Amygdala (tissue), 56 donors: Measurements from ENCODE around the gene FAM236D.
"Not testable (repeated sequence)": the region's sequence is repeated elsewhere in the genome, so short reads cannot be mapped to it uniquely, and the experiment has no call there.

ENCODE experiments used
- DNase-seq, 56 donors: peaks; one replicate each; lab custom pipeline; 2025; lab: John Stamatoyannopoulos, UW

FAM236D gene

DNA sequence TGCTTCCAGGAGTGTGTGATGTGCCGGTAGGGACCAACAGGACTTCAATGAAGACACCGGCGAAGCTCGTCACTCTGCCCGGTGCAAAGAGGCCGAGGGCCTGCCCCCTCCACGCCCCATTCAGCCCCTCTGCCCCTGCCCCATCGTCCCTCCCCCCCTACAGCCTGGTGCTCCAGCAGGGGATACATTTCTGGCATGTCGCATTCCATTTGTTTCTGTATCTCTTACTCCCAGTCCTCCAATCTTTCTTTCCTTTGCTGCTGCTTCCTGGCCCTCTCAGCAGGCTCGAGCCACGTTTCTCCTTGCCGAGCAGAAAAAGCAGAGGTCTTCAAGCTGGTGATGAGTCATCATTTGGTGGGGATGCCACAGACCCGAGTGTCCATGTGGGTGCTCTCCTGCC, at the start of gene FAM236D:
Gene FAM236D, minus strand, starts transcription at position 101 of the 400 bp plus-strand sequence. Its CDS starts 100 bp downstream, at position 1.
- not testable (repeated sequence) for DNase-seq

GRCh38 chrX:72837532-72837931, 29.5 kb upstream of the FAM236D start:
- not testable (repeated sequence) for DNase-seq

GRCh38 chrX:72830701-72831100, 22.7 kb upstream of the FAM236D start:
- DNase-seq: not testable (repeated sequence)

DNA sequence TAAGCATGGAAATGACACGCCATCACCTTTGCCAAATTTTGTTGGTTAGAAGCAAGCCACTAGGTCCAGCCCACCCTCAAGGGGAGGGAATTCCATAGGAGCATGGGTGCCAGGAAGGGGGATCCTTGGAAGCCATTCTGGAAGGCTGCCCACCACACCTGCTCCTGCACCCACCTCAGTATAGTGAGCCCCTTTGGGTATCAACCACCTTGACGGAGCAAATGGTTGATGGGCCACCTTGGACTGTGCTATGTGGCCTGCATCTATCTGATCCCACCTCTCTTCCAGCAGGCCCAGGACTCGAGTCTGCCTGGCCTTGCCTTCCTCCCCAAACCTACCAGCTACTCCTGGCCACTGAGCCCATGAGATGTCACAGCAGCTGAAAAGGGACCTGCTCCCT, 17.6 kb downstream of the FAM236D start:
- not testable (repeated sequence) for DNase-seq

DNA sequence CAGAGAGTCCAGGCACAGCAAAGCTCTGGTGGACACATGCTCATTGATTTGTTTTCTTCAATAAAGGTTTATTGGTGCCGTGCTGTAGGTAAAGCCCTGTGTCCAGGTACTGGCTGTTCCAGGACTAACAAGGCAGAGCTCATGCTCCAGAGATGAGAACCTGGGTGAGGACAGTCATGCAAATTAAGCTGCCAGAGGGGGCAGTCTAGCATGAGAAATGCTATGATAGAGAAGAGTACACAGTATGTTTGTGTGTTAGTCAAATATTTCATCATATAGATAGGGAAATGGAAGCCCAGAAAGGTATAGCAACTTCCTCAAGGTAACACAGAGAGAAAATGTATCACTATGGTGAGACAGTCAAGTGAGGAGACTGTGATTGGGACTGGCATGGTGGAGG, 19.9 kb downstream of the FAM236D start:
- DNase-seq: not testable (repeated sequence)

DNA sequence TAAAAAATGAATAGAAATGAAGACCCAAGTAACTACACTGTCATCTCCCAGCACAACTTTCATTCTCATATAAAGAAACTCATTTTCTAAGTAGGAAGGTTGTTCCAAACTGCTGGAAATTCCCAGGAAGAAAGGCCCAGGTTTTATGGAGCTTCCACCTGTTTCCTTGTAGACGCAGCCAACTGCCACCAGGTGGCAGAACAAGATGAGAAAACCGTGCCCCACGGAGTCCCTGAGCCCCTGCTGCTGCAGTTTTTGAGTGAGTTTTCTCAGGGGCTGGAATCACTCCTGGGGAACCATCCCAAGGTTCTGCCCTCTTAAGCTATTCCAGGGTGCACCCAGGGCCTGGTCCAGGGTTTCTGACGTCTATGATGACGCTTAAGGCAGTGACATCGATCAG, 24.0 kb downstream of the FAM236D start:
- not testable (repeated sequence) for DNase-seq

- not testable (repeated sequence) for DNase-seq
These were observed 24.6 kb downstream of the FAM236D start for GRCh38 chrX:72783365-72783936.

GRCh38 chrX:72782560-72782959, 25.4 kb downstream of the FAM236D start, which contains the start of gene FAM236B:
TSS of gene FAM236B (minus strand) at chrX:72782660. CDS start at chrX:72782560, 100 bp downstream.
- DNase-seq: not testable (repeated sequence)

DNA sequence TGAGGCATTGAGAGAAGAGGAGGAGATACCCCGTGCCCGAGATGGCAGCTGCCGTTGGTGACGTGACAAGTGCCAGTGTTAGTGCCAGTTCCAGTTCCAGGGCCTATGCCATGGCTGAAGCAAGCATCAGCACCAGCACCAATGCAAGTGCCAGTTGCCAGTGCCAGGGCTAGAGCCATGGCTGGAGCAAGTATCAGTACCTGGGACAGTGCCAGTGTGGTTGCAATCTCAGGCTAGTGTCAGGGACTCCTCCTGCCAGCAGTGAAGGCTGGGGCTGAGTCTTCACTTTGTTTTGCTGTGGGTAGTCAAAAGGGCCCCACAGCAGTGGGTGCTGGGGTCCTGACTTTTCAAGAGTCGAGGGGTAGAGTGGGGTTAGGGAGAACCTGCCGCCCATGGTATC, 29.9 kb downstream of the FAM236D start:
- DNase-seq: not testable (repeated sequence)

DNA sequence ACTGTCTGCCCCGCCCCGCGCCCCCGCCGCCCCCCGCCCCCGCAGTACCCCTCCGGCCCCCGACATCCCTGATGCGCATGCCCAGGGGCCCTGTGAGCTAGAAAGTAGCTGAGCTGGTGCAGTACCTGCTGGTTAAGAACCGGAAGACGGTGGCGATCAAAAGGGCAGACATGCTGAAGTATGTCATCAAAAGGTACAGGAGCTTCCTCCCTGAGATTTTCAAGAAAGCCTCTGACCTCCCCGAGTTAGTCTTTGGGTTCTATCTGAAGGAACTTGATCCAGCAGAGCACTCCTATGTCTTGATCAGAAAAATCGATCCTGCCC, 30.6 kb downstream of the FAM236D start:
- DNase-seq: not testable (repeated sequence)

DNA sequence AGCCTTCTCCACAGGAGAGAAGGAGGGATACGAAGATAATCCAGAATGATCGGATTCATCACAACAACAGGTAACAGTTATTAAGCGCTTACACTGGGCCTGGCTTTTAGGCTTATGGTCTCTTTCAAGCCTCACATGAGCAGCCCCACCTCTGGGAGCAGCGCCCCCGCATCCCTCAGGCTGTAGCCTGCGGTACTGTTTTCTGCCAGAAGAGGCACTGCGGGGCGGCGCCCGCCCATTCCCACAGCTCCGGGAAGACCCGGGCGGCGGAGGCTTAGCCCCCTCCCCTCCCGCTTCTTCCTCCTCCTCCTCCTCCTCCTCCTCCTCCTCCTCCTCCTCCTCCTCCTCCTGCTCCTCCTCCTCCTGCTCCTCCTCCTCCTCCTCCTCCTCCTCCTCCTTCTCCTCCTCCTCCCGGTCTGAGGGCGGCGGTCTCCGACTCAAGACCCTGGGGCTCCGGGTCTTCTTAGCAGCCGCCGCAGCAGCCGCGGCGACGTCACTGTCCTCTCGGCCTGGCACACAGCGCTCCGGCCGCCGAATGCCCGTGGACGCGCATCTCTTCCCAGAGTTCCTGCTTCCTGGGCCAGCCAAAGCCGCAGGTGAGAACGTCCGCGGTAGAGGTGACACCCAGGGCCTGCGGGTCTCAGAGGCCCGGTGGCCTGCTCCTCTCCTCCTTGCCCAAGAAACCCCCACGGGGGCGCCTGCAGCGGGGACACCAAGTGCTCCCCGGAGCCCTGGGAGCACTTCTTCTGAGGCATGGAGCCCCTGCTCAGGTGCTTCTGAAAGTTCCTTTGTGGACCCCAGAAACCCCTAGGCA, 31.1 kb downstream of the FAM236D start, which contains the start of gene DMRTC1B:
Gene DMRTC1B, plus strand, starts transcription at position 238 of the 814 bp plus-strand sequence. CDS start 68,246 bp downstream, outside the sequence.
- DNase-seq: not testable (repeated sequence)

GRCh38 chrX:72760454-72760853, 47.6 kb downstream of the FAM236D start:
- DNase-seq: not testable (repeated sequence)
